Measurements from ENCODE around the gene SERPINE2. TPM values are rescaled to one million over a fixed set of nuclear protein-coding genes. Genes with fewer than 3 reads are reported as not detected.

Gene SERPINE2
- total RNA-seq (10 to 100 TPM; 20.9 to 55.3 (median 31.6) TPM), polyA plus RNA-seq (100 to 1,000 TPM in 1 of 3 donors, 10 to 100 TPM in 2; 34.1 to 105 (median 44.2) TPM)
- long read RNA-seq, donor 1, full-length matches to known transcripts: 21 of 84 reads
- long read RNA-seq, donor 1, partial matches to known transcripts: 63 of 84 reads
- long read RNA-seq, donor 1, other reads (novel, unspliced or antisense): 0 of 84 reads
- long read RNA-seq, donor 2, full-length matches to known transcripts: 13 of 92 reads
- long read RNA-seq, donor 2, partial matches to known transcripts: 79 of 92 reads
- long read RNA-seq, donor 2, other reads (novel, unspliced or antisense): 0 of 92 reads

- WGBS, 5 donors: 0 to 1% (median 1%) methylated on average over 21 to 91 of the region's 91 CpGs
- H3K4me1 ChIP-seq: peaks cover 8 to 35% (median 23%) of the 10 kb centered on the region in 6 donors
- DNase-seq: peak; percentile 81
- intact Hi-C loops (cut with DNase I; ENCODE audit: low total_unique reads): no loop called here
- no peak for TF ChIP-seq POLR2A (IDR thresholded peaks at IDR 0.05)
- TF ChIP-seq, protein P1, sequence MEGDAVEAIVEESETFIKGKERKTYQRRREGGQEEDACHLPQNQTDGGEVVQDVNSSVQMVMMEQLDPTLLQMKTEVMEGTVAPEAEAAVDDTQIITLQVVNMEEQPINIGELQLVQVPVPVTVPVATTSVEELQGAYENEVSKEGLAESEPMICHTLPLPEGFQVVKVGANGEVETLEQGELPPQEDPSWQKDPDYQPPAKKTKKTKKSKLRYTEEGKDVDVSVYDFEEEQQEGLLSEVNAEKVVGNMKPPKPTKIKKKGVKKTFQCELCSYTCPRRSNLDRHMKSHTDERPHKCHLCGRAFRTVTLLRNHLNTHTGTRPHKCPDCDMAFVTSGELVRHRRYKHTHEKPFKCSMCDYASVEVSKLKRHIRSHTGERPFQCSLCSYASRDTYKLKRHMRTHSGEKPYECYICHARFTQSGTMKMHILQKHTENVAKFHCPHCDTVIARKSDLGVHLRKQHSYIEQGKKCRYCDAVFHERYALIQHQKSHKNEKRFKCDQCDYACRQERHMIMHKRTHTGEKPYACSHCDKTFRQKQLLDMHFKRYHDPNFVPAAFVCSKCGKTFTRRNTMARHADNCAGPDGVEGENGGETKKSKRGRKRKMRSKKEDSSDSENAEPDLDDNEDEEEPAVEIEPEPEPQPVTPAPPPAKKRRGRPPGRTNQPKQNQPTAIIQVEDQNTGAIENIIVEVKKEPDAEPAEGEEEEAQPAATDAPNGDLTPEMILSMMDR (IDR thresholded peaks at IDR 0.05 in 8 of 11, conservative IDR thresholded peaks at IDR 0.05 in 3 of 11): peak in 4 of 11 experiments; percentile 12 to 34 (median 24)
- peak in 2 of 3 donors; percentile 30 to 33 for TF ChIP-seq POLR2AphosphoS5 (IDR thresholded peaks at IDR 0.05)
- H3K27ac ChIP-seq: peak within 1 kb of the TSS in 7 of 8 donors; percentile 29 to 66 (median 53)
- no peaks in the 10 kb centered on the region for H3K9me3 ChIP-seq
- H3K4me3 ChIP-seq: peak within 1 kb of the TSS; percentile 48 to 90 (median 70)
- H3K27me3 ChIP-seq (replicated peaks in 1 of 7): peaks cover 0 to 67% (median 10%) of the 10 kb centered on the region in 7 donors
- no peaks in the 10 kb centered on the region for H3K36me3 ChIP-seq
Observed at GRCh38 chr2:224039080-224039769, at the start of gene SERPINE2. SERPINE2 (minus strand) TSS chr2:224039286; CDS start chr2:224001900, 37,386 bp downstream.

DNA sequence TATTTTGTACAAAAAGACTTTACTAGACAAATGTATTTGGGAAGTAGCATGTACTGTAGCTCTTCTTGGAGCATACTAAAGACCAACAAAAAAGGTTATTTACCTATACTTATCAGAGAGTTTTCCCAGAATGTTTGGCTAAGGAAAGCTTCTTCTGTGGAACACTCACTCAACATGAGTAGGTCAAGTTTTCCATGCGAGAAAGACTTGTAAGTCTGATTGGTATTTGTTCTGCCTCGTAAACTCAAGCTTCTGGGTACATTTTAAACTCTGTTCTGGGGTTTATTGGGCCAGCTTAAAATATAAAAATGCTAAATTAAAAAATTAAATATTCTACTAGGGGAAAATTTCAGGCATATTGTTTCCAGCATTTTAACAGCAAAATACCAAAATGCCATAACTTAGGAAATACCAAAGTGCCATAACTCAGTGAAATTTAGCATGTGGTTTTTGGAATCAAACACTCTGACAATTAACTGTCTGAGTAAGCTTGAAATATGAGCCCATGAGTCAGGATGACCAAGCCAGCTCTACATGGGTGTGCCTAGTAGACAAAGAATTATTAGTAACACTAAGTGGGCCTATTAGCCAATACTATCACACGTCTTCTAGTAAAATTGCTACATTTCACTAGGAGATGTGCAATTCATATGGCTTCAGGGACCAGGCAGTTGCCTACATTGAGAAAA is 47.3 kb upstream of the SERPINE2 start:
- no peak for DNase-seq
- Histone ChIP-seq H3K9me3 (no peaks in the 10 kb centered on the region), H3K36me3 (no peaks in the 10 kb centered on the region), H3K4me3 (no peak overlapping the region), H3K4me1 (no peaks in the 10 kb centered on the region), H3K27me3 (replicated peaks in 1 of 7) (no peaks in the 10 kb centered on the region), H3K27ac (no peak overlapping the region)
- TF ChIP-seq POLR2AphosphoS5 (IDR thresholded peaks at IDR 0.05) (no peak), POLR2A (IDR thresholded peaks at IDR 0.05) (no peak)
- TF ChIP-seq, protein P1 (IDR thresholded peaks at IDR 0.05 in 8 of 11, conservative IDR thresholded peaks at IDR 0.05 in 3 of 11): no peak
- WGBS, 5 donors: 80 to 93% (median 88%) methylated on average over 3 of the region's 3 CpGs
- intact Hi-C loops (cut with DNase I; ENCODE audit: low total_unique reads): no loop called here

DNA sequence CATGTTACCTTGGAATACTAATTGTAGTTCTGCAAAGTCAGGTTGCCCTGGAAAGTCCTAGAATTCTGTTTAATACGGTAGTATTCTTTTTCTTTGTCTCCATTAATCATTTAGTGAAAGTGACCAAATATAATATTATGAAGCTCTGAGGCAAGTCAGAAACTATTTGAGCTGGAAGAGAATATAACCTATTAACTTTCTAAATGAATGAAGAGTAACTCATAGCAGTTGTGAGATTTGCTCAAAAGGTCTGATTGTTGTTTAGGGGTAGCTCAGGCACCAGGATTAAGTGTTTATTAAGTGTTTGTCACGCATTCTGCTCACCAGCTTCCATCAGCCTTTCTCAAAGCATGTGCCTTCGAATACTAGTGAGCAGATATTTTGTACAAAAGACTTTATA is 46.7 kb upstream of the SERPINE2 start:
- TF ChIP-seq POLR2AphosphoS5 (IDR thresholded peaks at IDR 0.05): no peak
- Histone ChIP-seq H3K9me3 (no peaks in the 10 kb centered on the region), H3K27me3 (replicated peaks in 1 of 7) (no peaks in the 10 kb centered on the region), H3K27ac (no peak overlapping the region), H3K4me1 (no peaks in the 10 kb centered on the region), H3K4me3 (no peak overlapping the region), H3K36me3 (no peaks in the 10 kb centered on the region)
- WGBS, 5 donors: 72 to 87% (median 80%) methylated on average over 3 of the region's 3 CpGs
- no peak for DNase-seq
- intact Hi-C loops (cut with DNase I; ENCODE audit: low total_unique reads): no loop called here

DNA sequence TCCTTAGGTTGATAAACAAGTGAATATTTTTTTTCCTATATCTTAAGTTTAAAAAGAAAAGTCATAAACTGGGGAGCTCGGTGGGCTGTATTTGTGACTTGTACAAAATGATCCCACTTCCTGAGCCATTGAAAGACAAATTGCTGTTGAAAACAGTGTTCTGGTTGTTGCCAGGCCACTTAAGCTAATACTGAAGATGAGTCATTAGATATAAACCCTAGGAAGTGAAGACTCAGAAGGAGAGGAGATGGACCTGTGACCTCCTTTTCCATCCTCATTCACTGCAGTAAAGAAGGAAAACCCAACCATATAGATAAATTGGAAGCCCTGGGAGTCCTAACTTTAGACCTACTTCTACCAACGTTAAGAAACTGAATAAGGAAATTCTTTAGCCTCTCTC is 46.2 kb upstream of the SERPINE2 start:
- H3K4me1 ChIP-seq: no peaks in the 10 kb centered on the region
- H3K36me3 ChIP-seq: no peaks in the 10 kb centered on the region
- no peaks in the 10 kb centered on the region for H3K27me3 ChIP-seq (replicated peaks in 1 of 7)
- intact Hi-C loops (cut with DNase I; ENCODE audit: low total_unique reads): no loop called here
- no peaks in the 10 kb centered on the region for H3K9me3 ChIP-seq
- TF ChIP-seq POLR2A (IDR thresholded peaks at IDR 0.05) (no peak), POLR2AphosphoS5 (IDR thresholded peaks at IDR 0.05) (no peak)
- TF ChIP-seq, protein P1 (IDR thresholded peaks at IDR 0.05 in 8 of 11, conservative IDR thresholded peaks at IDR 0.05 in 3 of 11): no peak
- no peak for DNase-seq
- WGBS, 5 donors: 66 to 84% (median 69%) methylated on average over 2 of the region's 2 CpGs
- H3K27ac ChIP-seq: no peak overlapping the region
- no peak overlapping the region for H3K4me3 ChIP-seq
